Ishikawa (cell line): ENCODE measurements around the gene INPP5F.
A peak's percentile ranks its signal among the peaks of the same experiment; 100 is the strongest.

Experiments
- CEBPB ChIP-seq: IDR thresholded peaks from 2 replicates; pipeline ENCODE4 v1.6.1; 2012
- EGR1 ChIP-seq: IDR thresholded peaks from 2 replicates; pipeline ENCODE4 v1.6.1; 2012
- EP300 ChIP-seq: IDR thresholded peaks from 2 replicates; pipeline ENCODE4 v1.6.1; 2012; ENCODE audit warnings: borderline replicate concordance
- FOXM1 ChIP-seq: IDR thresholded peaks from 2 replicates; pipeline ENCODE4 v1.6.1; 2012; ENCODE audit warnings: low read depth, borderline replicate concordance
- NFIC ChIP-seq: IDR thresholded peaks from 2 replicates; pipeline ENCODE4 v1.6.1; 2012
- RAD21 ChIP-seq: IDR thresholded peaks from 2 replicates; pipeline ENCODE4 v1.6.1; 2012; ENCODE audit warnings: low read depth
- TAF1 ChIP-seq: IDR thresholded peaks from 2 replicates; pipeline ENCODE4 v1.6.1; 2012; ENCODE audit warnings: low read depth, mild to moderate bottlenecking
- TCF12 ChIP-seq: IDR thresholded peaks from 2 replicates; pipeline ENCODE4 v1.6.1; 2012; ENCODE audit warnings: low read depth
- YY1 ChIP-seq: IDR thresholded peaks from 2 replicates; pipeline ENCODE4 v1.6.1; 2012; ENCODE audit warnings: low read depth
- ZBTB7A ChIP-seq: IDR thresholded peaks from 2 replicates; pipeline ENCODE4 v1.6.1; 2012; ENCODE audit warnings: low read depth
- TF ChIP-seq, protein P1 (sequence below): IDR thresholded peaks from 2 replicates; pipeline ENCODE4 v1.6.1; 2012
- TF ChIP-seq, protein P2 (sequence below): IDR thresholded peaks from 2 replicates; pipeline ENCODE4 v1.6.1; 2012
- TF ChIP-seq, protein P3 (sequence below): IDR thresholded peaks from 2 replicates; pipeline ENCODE4 v1.6.1; 2012; ENCODE audit warnings: low read depth, mild to moderate bottlenecking

DNA sequence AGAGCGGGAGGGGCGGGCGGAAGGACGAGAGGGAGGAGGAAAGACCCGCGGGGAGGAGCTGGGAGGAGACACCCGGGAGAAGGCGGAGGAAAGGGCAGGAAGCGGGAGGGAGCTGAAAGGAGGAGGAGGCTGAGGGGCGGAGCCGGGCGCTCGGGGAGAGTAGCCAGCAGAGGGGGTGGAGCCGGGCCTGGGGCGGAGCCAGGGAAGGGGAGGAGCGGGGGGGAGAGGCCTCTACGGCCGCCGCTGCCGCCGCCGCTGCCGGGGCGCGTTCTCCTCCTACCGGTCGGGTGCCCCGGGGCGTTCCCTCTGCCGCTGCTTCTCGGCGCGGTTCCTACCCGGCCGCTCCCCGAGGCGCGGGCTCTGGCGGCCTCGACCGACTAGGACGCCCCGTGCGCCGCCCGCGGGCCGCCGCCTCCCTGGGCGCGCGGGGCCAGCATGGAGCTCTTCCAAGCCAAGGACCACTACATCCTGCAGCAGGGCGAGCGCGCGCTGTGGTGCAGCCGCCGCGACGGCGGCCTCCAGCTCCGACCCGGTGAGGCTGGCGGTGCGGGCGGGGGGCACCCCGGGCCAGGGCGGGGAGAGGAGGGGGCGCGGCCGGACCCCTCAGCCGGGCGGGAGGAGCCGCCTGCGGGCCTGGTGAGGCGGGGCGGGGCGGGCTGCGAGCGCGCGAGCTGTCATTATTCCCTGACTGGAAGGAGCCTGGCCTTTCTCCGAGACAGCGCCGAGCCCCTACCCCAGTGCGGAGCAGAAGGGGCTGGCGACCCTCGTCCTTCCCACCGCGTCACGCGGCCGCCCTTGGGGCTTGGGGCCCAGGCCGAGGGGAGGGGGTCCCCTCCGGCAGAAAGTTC lies at the start of gene INPP5F:
- TF ChIP-seq YY1, result no peak
- peak; percentile 67 for TF ChIP-seq TAF1
- TF ChIP-seq TCF12, result no peak; the same call in 1 of the 2 replicates
- no peak for TF ChIP-seq EGR1
- TF ChIP-seq RAD21, result peak; percentile 12; the same call in 1 of the 2 replicates
- TF ChIP-seq, protein P1, sequence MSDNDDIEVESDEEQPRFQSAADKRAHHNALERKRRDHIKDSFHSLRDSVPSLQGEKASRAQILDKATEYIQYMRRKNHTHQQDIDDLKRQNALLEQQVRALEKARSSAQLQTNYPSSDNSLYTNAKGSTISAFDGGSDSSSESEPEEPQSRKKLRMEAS, result peak; percentile 33; the same call in 1 of the 2 replicates
- TF ChIP-seq, protein P2, sequence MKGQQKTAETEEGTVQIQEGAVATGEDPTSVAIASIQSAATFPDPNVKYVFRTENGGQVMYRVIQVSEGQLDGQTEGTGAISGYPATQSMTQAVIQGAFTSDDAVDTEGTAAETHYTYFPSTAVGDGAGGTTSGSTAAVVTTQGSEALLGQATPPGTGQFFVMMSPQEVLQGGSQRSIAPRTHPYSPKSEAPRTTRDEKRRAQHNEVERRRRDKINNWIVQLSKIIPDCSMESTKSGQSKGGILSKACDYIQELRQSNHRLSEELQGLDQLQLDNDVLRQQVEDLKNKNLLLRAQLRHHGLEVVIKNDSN, result no peak
- TF ChIP-seq FOXM1, result no peak
- no peak for TF ChIP-seq EP300
- peak; percentile 91; the same call in 1 of the 2 replicates for TF ChIP-seq ZBTB7A
- TF ChIP-seq, protein P3, sequence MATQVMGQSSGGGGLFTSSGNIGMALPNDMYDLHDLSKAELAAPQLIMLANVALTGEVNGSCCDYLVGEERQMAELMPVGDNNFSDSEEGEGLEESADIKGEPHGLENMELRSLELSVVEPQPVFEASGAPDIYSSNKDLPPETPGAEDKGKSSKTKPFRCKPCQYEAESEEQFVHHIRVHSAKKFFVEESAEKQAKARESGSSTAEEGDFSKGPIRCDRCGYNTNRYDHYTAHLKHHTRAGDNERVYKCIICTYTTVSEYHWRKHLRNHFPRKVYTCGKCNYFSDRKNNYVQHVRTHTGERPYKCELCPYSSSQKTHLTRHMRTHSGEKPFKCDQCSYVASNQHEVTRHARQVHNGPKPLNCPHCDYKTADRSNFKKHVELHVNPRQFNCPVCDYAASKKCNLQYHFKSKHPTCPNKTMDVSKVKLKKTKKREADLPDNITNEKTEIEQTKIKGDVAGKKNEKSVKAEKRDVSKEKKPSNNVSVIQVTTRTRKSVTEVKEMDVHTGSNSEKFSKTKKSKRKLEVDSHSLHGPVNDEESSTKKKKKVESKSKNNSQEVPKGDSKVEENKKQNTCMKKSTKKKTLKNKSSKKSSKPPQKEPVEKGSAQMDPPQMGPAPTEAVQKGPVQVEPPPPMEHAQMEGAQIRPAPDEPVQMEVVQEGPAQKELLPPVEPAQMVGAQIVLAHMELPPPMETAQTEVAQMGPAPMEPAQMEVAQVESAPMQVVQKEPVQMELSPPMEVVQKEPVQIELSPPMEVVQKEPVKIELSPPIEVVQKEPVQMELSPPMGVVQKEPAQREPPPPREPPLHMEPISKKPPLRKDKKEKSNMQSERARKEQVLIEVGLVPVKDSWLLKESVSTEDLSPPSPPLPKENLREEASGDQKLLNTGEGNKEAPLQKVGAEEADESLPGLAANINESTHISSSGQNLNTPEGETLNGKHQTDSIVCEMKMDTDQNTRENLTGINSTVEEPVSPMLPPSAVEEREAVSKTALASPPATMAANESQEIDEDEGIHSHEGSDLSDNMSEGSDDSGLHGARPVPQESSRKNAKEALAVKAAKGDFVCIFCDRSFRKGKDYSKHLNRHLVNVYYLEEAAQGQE, result no peak
- no peak for TF ChIP-seq NFIC
- TF ChIP-seq CEBPB, result no peak
